ENCODE data around the gene CCL13.

The CCL13 gene

DNA sequence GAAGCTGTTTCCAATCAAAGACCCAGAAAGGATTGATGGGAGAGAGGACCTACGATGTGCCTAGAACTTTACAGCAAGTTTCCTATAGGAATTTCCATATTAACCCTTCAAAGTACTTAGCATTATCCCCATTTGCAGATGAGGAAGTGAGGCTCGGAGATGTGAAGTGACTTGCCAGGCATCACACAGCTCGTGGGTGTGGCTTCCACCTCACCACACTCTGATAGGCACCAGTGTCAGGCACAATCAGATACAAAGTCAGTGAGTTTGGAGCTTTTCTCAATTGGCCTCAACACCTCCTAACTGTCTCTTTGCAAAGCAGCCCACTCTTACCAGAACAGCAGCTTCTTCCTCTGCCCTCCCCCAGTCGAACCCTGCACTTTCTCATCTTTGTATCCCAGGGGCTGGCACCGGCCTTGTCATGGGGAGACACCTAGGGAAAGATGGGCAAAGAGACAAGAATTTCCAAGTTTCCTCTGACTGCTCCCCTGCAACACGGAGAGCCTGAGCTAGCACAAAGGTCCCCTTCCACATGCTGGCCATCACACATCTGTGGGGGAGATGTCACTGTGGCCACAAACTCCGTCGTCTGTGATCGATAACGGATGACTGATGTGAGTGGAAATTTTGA, 44.1 kb downstream of the CCL13 start:
- TF ChIP-seq GLIS3 (CRISPR knock-in tag; IDR thresholded peaks at IDR 0.05) (no peak), BACH2 (CRISPR knock-in tag; IDR thresholded peaks at IDR 0.05; ENCODE audit: borderline replicate concordance) (no peak), RARB (CRISPR knock-in tag; IDR thresholded peaks at IDR 0.05) (no peak), ZNF8 (CRISPR knock-in tag; IDR thresholded peaks at IDR 0.05) (no peak), OSR1 (CRISPR knock-in tag; IDR thresholded peaks at IDR 0.05) (no peak), ZNF565 (CRISPR knock-in tag; conservative IDR thresholded peaks at IDR 0.05; ENCODE audit: low read depth) (no peak), TCF4 (CRISPR knock-in tag; IDR thresholded peaks at IDR 0.05; ENCODE audit: borderline replicate concordance) (no peak), SNAI2 (CRISPR knock-in tag; IDR thresholded peaks at IDR 0.05) (no peak), CSDC2 (CRISPR knock-in tag; IDR thresholded peaks at IDR 0.05) (no peak), POU6F1 (CRISPR knock-in tag; IDR thresholded peaks at IDR 0.05; ENCODE audit: borderline replicate concordance, low read depth) (no peak), ZFP3 (CRISPR knock-in tag; IDR thresholded peaks at IDR 0.05) (no peak), ESRRG (CRISPR knock-in tag; IDR thresholded peaks at IDR 0.05) (no peak), ARNTL (CRISPR knock-in tag; IDR thresholded peaks at IDR 0.05; ENCODE audit: borderline replicate concordance, low read depth) (no peak), ZC3H10 (CRISPR knock-in tag; IDR thresholded peaks at IDR 0.05) (no peak)
- TF ChIP-seq, protein P1, sequence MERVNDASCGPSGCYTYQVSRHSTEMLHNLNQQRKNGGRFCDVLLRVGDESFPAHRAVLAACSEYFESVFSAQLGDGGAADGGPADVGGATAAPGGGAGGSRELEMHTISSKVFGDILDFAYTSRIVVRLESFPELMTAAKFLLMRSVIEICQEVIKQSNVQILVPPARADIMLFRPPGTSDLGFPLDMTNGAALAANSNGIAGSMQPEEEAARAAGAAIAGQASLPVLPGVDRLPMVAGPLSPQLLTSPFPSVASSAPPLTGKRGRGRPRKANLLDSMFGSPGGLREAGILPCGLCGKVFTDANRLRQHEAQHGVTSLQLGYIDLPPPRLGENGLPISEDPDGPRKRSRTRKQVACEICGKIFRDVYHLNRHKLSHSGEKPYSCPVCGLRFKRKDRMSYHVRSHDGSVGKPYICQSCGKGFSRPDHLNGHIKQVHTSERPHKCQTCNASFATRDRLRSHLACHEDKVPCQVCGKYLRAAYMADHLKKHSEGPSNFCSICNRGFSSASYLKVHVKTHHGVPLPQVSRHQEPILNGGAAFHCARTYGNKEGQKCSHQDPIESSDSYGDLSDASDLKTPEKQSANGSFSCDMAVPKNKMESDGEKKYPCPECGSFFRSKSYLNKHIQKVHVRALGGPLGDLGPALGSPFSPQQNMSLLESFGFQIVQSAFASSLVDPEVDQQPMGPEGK (CRISPR knock-in tag; IDR thresholded peaks at IDR 0.05; ENCODE audit: borderline replicate concordance): no peak
- TF ChIP-seq, protein P2, sequence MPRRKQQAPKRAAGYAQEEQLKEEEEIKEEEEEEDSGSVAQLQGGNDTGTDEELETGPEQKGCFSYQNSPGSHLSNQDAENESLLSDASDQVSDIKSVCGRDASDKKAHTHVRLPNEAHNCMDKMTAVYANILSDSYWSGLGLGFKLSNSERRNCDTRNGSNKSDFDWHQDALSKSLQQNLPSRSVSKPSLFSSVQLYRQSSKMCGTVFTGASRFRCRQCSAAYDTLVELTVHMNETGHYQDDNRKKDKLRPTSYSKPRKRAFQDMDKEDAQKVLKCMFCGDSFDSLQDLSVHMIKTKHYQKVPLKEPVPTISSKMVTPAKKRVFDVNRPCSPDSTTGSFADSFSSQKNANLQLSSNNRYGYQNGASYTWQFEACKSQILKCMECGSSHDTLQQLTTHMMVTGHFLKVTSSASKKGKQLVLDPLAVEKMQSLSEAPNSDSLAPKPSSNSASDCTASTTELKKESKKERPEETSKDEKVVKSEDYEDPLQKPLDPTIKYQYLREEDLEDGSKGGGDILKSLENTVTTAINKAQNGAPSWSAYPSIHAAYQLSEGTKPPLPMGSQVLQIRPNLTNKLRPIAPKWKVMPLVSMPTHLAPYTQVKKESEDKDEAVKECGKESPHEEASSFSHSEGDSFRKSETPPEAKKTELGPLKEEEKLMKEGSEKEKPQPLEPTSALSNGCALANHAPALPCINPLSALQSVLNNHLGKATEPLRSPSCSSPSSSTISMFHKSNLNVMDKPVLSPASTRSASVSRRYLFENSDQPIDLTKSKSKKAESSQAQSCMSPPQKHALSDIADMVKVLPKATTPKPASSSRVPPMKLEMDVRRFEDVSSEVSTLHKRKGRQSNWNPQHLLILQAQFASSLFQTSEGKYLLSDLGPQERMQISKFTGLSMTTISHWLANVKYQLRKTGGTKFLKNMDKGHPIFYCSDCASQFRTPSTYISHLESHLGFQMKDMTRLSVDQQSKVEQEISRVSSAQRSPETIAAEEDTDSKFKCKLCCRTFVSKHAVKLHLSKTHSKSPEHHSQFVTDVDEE (CRISPR knock-in tag; IDR thresholded peaks at IDR 0.05): no peak
- TF ChIP-seq, protein P3, sequence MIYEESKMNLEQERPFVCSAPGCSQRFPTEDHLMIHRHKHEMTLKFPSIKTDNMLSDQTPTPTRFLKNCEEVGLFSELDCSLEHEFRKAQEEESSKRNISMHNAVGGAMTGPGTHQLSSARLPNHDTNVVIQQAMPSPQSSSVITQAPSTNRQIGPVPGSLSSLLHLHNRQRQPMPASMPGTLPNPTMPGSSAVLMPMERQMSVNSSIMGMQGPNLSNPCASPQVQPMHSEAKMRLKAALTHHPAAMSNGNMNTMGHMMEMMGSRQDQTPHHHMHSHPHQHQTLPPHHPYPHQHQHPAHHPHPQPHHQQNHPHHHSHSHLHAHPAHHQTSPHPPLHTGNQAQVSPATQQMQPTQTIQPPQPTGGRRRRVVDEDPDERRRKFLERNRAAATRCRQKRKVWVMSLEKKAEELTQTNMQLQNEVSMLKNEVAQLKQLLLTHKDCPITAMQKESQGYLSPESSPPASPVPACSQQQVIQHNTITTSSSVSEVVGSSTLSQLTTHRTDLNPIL (CRISPR knock-in tag; IDR thresholded peaks at IDR 0.05; ENCODE audit: low read depth): no peak
- no peak for ATAC-seq

DNA sequence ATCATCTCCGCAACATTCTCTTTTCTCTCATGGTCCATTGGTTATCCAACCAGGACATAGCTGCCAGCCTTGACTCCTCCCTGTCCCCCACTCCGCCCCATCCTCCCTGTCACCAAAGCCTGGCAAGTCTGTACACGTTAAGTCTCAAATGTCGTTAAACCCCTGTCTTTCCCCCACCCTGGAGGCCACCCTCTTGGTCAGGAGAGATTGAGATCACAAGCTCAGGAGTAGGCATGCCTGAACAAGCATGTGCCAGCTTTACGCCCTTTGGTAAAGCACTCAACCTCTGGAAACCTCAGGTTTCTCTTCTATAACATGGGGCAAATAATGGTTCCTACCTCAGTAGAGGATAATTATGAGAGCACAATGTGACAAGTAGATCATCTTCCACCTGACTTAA, 44.9 kb downstream of the CCL13 start:
- no peak for TF ChIP-seq CSDC2 (CRISPR knock-in tag; IDR thresholded peaks at IDR 0.05)
- TF ChIP-seq ZNF565 (CRISPR knock-in tag; conservative IDR thresholded peaks at IDR 0.05; ENCODE audit: low read depth): no peak
- TF ChIP-seq, protein P3 (CRISPR knock-in tag; IDR thresholded peaks at IDR 0.05; ENCODE audit: low read depth): no peak
- no peak for TF ChIP-seq ZNF70 (CRISPR knock-in tag; IDR thresholded peaks at IDR 0.05)
- TF ChIP-seq ARNTL (CRISPR knock-in tag; IDR thresholded peaks at IDR 0.05; ENCODE audit: borderline replicate concordance, low read depth): no peak
- ATAC-seq: no peak

DNA sequence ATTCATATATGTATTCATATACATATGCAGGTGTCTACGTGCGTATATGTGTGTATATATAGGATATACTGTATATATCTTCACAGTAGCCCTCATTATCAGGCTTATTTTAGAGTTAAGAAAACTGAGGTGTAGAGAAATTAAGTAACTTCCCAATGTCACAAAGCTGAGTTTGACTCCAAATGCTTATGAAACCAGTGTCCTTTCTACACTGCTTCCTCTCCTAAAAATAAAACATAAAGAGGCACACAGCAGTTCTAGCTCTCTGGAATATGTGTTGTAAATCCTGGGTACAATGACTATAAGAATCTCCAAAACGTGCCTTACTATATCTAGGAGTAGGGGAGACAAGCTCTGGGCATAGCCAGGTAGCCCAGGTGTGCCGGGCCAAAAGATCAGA, 46.7 kb downstream of the CCL13 start:
- TF ChIP-seq ZFP30 (CRISPR knock-in tag; IDR thresholded peaks at IDR 0.05) (no peak), OSR1 (CRISPR knock-in tag; IDR thresholded peaks at IDR 0.05) (no peak), ZNF565 (CRISPR knock-in tag; conservative IDR thresholded peaks at IDR 0.05; ENCODE audit: low read depth) (no peak), GLIS3 (CRISPR knock-in tag; IDR thresholded peaks at IDR 0.05) (no peak), ZC3H10 (CRISPR knock-in tag; IDR thresholded peaks at IDR 0.05) (no peak), BACH2 (CRISPR knock-in tag; IDR thresholded peaks at IDR 0.05; ENCODE audit: borderline replicate concordance) (no peak), TCF4 (CRISPR knock-in tag; IDR thresholded peaks at IDR 0.05; ENCODE audit: borderline replicate concordance) (no peak), ZNF8 (CRISPR knock-in tag; IDR thresholded peaks at IDR 0.05) (no peak), ZNF70 (CRISPR knock-in tag; IDR thresholded peaks at IDR 0.05) (no peak), RARB (CRISPR knock-in tag; IDR thresholded peaks at IDR 0.05) (no peak), SNAI2 (CRISPR knock-in tag; IDR thresholded peaks at IDR 0.05) (no peak), ZFP3 (CRISPR knock-in tag; IDR thresholded peaks at IDR 0.05) (no peak)
- TF ChIP-seq, protein P3 (CRISPR knock-in tag; IDR thresholded peaks at IDR 0.05; ENCODE audit: low read depth): no peak
- TF ChIP-seq, protein P2 (CRISPR knock-in tag; IDR thresholded peaks at IDR 0.05): no peak
- TF ChIP-seq, protein P1 (CRISPR knock-in tag; IDR thresholded peaks at IDR 0.05; ENCODE audit: borderline replicate concordance): no peak
- no peak for ATAC-seq

All from SK-N-SH treated with all-trans-retinoic acid at 6 μM for 48 hours (cell line).